GM20431 (cell line): Measurements from ENCODE around the gene HCRTR1.

ENCODE experiments used
- in situ Hi-C: fragments of 300-500 bp; cut with MseI, MboI; formaldehyde crosslinking; loops from one replicate; pipeline ENCODE4 v1.15.0; 2020; ENCODE audit warnings: low sequenced_read_pairs; ENCODE audit not compliant: unreplicated experiment

The HCRTR1 gene

GRCh38 chr1:31617218-31617915 is at the start of gene HCRTR1:
Gene HCRTR1 (plus strand): TSS chr1:31617689. CDS start chr1:31619193, 1,504 bp downstream.
- in situ Hi-C loops, result no loop called here

- in situ Hi-C loops, result no loop called here
Measured at GRCh38 chr1:31567956-31568570, 49.4 kb upstream of the HCRTR1 start.

- in situ Hi-C loops, result no loop called here
Measured at GRCh38 chr1:31568895-31569595, 48.4 kb upstream of the HCRTR1 start.

GRCh38 chr1:31569596-31570173 is 47.8 kb upstream of the HCRTR1 start:
- in situ Hi-C loops, result no loop called here

- in situ Hi-C loops, result no loop called here
Measured at GRCh38 chr1:31570228-31570627, 47.3 kb upstream of the HCRTR1 start.

GRCh38 chr1:31570906-31571305 is 46.6 kb upstream of the HCRTR1 start:
- in situ Hi-C loops, result no loop called here

GRCh38 chr1:31571340-31572295 is 45.9 kb upstream of the HCRTR1 start:
- in situ Hi-C loops, result no loop called here

- in situ Hi-C loops, result no loop called here
Measured at GRCh38 chr1:31572323-31573104, 45.0 kb upstream of the HCRTR1 start.

- in situ Hi-C loops, result no loop called here
Measured at GRCh38 chr1:31573261-31573660, 44.2 kb upstream of the HCRTR1 start.

GRCh38 chr1:31574749-31575368 is 42.6 kb upstream of the HCRTR1 start:
- in situ Hi-C loops, result no loop called here

- in situ Hi-C loops, result no loop called here
Measured at GRCh38 chr1:31575369-31576140, 41.9 kb upstream of the HCRTR1 start.

GRCh38 chr1:31576201-31576669 is 41.3 kb upstream of the HCRTR1 start, which contains the start of gene TINAGL1:
Gene TINAGL1 (plus strand): TSS chr1:31576515. CDS start chr1:31577149, 634 bp downstream.
- in situ Hi-C loops, result no loop called here

GRCh38 chr1:31576743-31577455 is 40.6 kb upstream of the HCRTR1 start:
- in situ Hi-C loops, result no loop called here

- in situ Hi-C loops, result no loop called here
Measured at GRCh38 chr1:31577515-31578192, 39.8 kb upstream of the HCRTR1 start.

- in situ Hi-C loops, result no loop called here
Measured at GRCh38 chr1:31579374-31579773, 38.1 kb upstream of the HCRTR1 start.

GRCh38 chr1:31580513-31580870 is 37.0 kb upstream of the HCRTR1 start:
- in situ Hi-C loops, result no loop called here
